Caco-2 (cell line): Measurements from ENCODE around the gene NOSIP. TPM values are rescaled to one million over a fixed set of nuclear protein-coding genes. Genes with fewer than 3 reads are reported as not detected.

Experiments
- BruUV-seq: library from RNA; stranded (reverse); fragments of 400-500 nt; replicated peaks from 2 replicates; lab custom pipeline; 2021; lab: Mats Ljungman, UMichigan
- CTCF ChIA-PET: fragments of 300-600 bp; sonication (Branson Sonifier 250); formaldehyde crosslinking; loops from one replicate; lab custom pipeline; 2022; ENCODE audit warnings: antibody characterized with exemption; lab: Charles Lee
- POLR2A ChIA-PET: fragments of 300-600 bp; sonication (Branson Sonifier 250); formaldehyde crosslinking; loops from one replicate; lab custom pipeline; 2022; ENCODE audit warnings: antibody characterized with exemption; lab: Charles Lee
- DNase-seq, 2 experiments: peaks; one replicate each; pipeline versions ENCODE4 v3.0.0 to v3.0.0-alpha.2; 2020 to 2022
- H3K27me3 ChIP-seq: replicated peaks from 2 replicates; pipeline ENCODE4 v1.6.0; 2011; ENCODE audit warnings: low read length; ENCODE audit not compliant: control insufficient read depth, insufficient read depth
- H3K36me3 ChIP-seq: 2 replicates; pipeline ENCODE4 v1.5.1; 2011; ENCODE audit warnings: low read length; ENCODE audit not compliant: control insufficient read depth, insufficient read depth
- H3K4me1 ChIP-seq: fragments of 250-450 bp; sonication (Bioruptor Pico); 2 replicates; pipeline ENCODE4 v1.5.1; 2020; ENCODE audit warnings: mild to moderate bottlenecking
- H3K4me3 ChIP-seq: 2 replicates; pipeline ENCODE4 v1.5.1; 2011; ENCODE audit warnings: low read depth, mild to moderate bottlenecking, control low read depth, low read length
- H3K9me3 ChIP-seq: fragments of 250-450 bp; sonication (Bioruptor Pico); 2 replicates; pipeline ENCODE4 v1.5.1; 2020; ENCODE audit warnings: mild to moderate bottlenecking, moderate library complexity
- H3K27ac Mint-ChIP-seq: one replicate; pipeline ENCODE4 v1.8.0; 2022; ENCODE audit warnings: mixed read lengths; ENCODE audit not compliant: unreplicated experiment
- H3K27me3 Mint-ChIP-seq: one replicate; pipeline ENCODE4 v1.8.0; 2022; ENCODE audit warnings: mixed read lengths; ENCODE audit not compliant: insufficient read depth, unreplicated experiment
- H3K36me3 Mint-ChIP-seq: one replicate; pipeline ENCODE4 v1.8.0; 2022; ENCODE audit warnings: mild to moderate bottlenecking, mixed read lengths; ENCODE audit not compliant: insufficient read depth, unreplicated experiment
- H3K4me1 Mint-ChIP-seq: one replicate; pipeline ENCODE4 v1.8.0; 2022; ENCODE audit warnings: low read depth, mixed read lengths; ENCODE audit not compliant: unreplicated experiment
- H3K4me3 Mint-ChIP-seq: one replicate; pipeline ENCODE4 v1.8.0; 2022; ENCODE audit warnings: mild to moderate bottlenecking, moderate library complexity, mixed read lengths; ENCODE audit not compliant: unreplicated experiment
- H3K9me3 Mint-ChIP-seq: one replicate; pipeline ENCODE4 v1.8.0; 2022; ENCODE audit warnings: mixed read lengths; ENCODE audit not compliant: unreplicated experiment
- CTCF ChIP-seq, 2 experiments: fragments of 200-600 bp in 1 of 2; IDR thresholded peaks; 1 replicate in 1 of 2; 2 replicates in 1 of 2; pipeline versions ENCODE4 v1.5.1 to v1.8.0; 2011 to 2022; ENCODE audit warnings: antibody characterized with exemption in 1 of 2, control low read depth in 1 of 2, inconsistent platforms in 1 of 2, low read depth in 1 of 2, low read length in 1 of 2, mild to moderate bottlenecking in 1 of 2, moderate library complexity in 1 of 2; ENCODE audit not compliant: insufficient read depth in 1 of 2, severe bottlenecking in 1 of 2, unreplicated experiment in 1 of 2
- intact Hi-C: fragments of 100-400 bp; cut with micrococcal nuclease; formaldehyde crosslinking; loops from one replicate; pipeline ENCODE4 v1.10.0; 2022; ENCODE audit not compliant: unreplicated experiment
- total RNA-seq: library from RNA; stranded (reverse); gene quantifications from 2 replicates; pipeline ENCODE4 v1.2.3, GENCODE V29; 2022

Gene NOSIP
- total RNA-seq, 1 experiment from 2014 or later, result 74.7 TPM

DNA sequence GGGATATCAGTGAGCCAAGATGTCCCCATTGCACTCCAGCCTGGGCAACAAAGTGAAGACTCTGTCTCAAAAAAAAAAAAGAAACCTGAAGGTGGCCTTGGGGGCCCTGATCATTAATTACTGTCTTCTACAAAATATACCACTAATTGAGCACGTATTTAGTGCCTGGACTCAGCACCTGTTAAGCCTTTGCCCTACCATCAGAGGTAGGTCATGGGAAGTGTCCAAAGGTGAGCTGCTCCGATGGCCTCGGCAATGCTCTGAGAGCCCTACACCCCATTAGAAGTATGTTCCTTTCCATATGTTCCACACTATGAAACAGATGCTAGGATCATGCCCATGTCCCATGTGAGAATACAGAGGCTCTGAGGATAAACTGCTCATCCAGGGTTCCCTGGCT lies 20.9 kb downstream of the NOSIP start:
- Histone ChIP-seq H3K4me1 (peaks cover 5% of the 10 kb centered on the region), H3K4me3 (no peak overlapping the region), H3K9me3 (no peaks in the 10 kb centered on the region), H3K27me3 (no peaks in the 10 kb centered on the region), H3K36me3 (peaks cover under 1% of the 10 kb centered on the region; the same call in 1 of the 2 replicates)
- Mint-ChIP-seq H3K27me3 (no peaks in the 10 kb centered on the region), H3K9me3 (no peaks in the 10 kb centered on the region), H3K4me3 (no peak overlapping the region), H3K36me3 (peaks cover 64% of the 10 kb centered on the region), H3K27ac (no peak overlapping the region), H3K4me1 (peaks cover 7% of the 10 kb centered on the region)
- CTCF ChIA-PET, result interaction anchor here (0.5 to 2.1 kb wide), 5 partner anchors 11 to 115 kb away, joined by 3 to 7 read pairs (median 5); no protein-coding TSS in a partner anchor
- POLR2A ChIA-PET, result no interaction called here
- DNase-seq, result no peak
- intact Hi-C loops, result no loop called here
- no peak for TF ChIP-seq CTCF (IDR thresholded peaks at IDR 0.05; ENCODE audit: insufficient read depth in 1 of 2, low read depth in 1 of 2, low read length in 1 of 2, severe bottlenecking in 1 of 2, unreplicated experiment in 1 of 2)
- no TSS peak for BruUV-seq

- no peak for TF ChIP-seq CTCF (IDR thresholded peaks at IDR 0.05; ENCODE audit: insufficient read depth in 1 of 2, low read depth in 1 of 2, low read length in 1 of 2, severe bottlenecking in 1 of 2, unreplicated experiment in 1 of 2)
- Mint-ChIP-seq H3K4me3 (no peak overlapping the region), H3K4me1 (peaks cover 12% of the 10 kb centered on the region), H3K36me3 (peaks cover 72% of the 10 kb centered on the region), H3K9me3 (no peaks in the 10 kb centered on the region), H3K27me3 (no peaks in the 10 kb centered on the region), H3K27ac (no peak overlapping the region)
- Histone ChIP-seq H3K4me3 (no peak overlapping the region), H3K4me1 (peaks cover 14% of the 10 kb centered on the region), H3K36me3 (no peaks in the 10 kb centered on the region; the same call in 1 of the 2 replicates), H3K27me3 (no peaks in the 10 kb centered on the region), H3K9me3 (no peaks in the 10 kb centered on the region)
- no peak for DNase-seq
- ChIA-PET CTCF (interaction anchor here (0.6 to 2.1 kb wide), 4 partner anchors 12 to 70 kb away, joined by 3 to 7 read pairs (median 6); no protein-coding TSS in a partner anchor), POLR2A (no interaction called here)
- intact Hi-C loops, result no loop called here
- no TSS peak for BruUV-seq
Measured at GRCh38 chr19:49558591-49558990, 21.8 kb downstream of the NOSIP start.

DNA sequence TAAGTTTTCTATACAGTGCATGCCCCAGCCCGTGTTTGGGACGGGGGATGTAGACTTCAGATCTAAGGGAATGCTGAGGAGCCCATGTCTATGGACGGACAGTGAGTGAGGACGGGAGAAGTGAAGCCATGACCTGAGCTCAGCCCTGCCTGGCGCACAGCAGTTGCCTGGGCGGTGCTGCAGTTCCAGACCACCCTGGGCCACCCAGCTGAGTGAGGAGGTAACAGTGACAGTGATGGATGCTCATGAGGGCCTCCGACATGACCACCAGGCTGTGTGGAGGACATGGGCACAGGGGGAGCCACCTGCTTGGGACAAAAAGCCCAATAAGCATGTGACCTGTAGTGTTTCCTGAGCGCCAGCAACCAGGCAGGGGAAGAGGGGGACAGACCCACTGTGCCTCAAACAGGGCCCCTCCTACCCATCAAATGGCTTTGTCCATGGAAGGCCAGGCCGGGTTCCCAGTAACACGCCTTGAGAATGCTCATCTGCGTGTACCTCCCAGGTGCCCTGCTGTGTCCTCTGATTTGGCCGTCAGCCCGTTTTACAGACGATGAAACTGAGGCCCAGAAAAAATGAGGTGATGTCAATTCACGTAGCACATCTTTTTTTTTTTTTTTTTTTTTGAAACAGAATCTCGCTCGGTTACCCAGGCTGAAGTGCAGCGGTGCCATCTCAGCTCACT lies 22.6 kb downstream of the NOSIP start:
- Histone ChIP-seq H3K36me3 (no peaks in the 10 kb centered on the region; the same call in 1 of the 2 replicates), H3K27me3 (no peaks in the 10 kb centered on the region), H3K4me3 (no peak overlapping the region), H3K9me3 (no peaks in the 10 kb centered on the region), H3K4me1 (peaks cover 22% of the 10 kb centered on the region)
- no peak for DNase-seq
- H3K4me3 Mint-ChIP-seq, result no peak overlapping the region
- TF ChIP-seq CTCF (IDR thresholded peaks at IDR 0.05; ENCODE audit: insufficient read depth in 1 of 2, low read depth in 1 of 2, low read length in 1 of 2, severe bottlenecking in 1 of 2, unreplicated experiment in 1 of 2), result no peak
- H3K27ac Mint-ChIP-seq, result no peak overlapping the region
- no peaks in the 10 kb centered on the region for H3K9me3 Mint-ChIP-seq
- no TSS peak for BruUV-seq
- ChIA-PET CTCF (interaction anchor here (1.1 to 2.1 kb wide), 2 partner anchors 11 to 13 kb away, joined by 3 to 7 read pairs; no protein-coding TSS in a partner anchor), POLR2A (no interaction called here)
- intact Hi-C loops, result no loop called here
- H3K27me3 Mint-ChIP-seq, result no peaks in the 10 kb centered on the region
- H3K4me1 Mint-ChIP-seq, result peaks cover 15% of the 10 kb centered on the region
- peaks cover 79% of the 10 kb centered on the region for H3K36me3 Mint-ChIP-seq
